Cardiac muscle cell (in vitro differentiated cells and primary cell): ENCODE measurements around the gene IGHMBP2. TPM values are rescaled to one million over a fixed set of nuclear protein-coding genes. Genes with fewer than 3 reads are reported as not detected.

Experiments
- DNase-seq, 2 donors: peaks; one replicate each; pipeline versions ENCODE4 v3.0.0 to v3.0.0-alpha.2; 2010 to 2017; ENCODE audit warnings: low read depth in 1 of 2, low spot score in 1 of 2
- H3K27ac ChIP-seq: fragments of 200-600 bp; sonication (generic); 2 replicates; pipeline ENCODE4 v1.5.1; 2016
- H3K27me3 ChIP-seq: fragments of 200-600 bp; sonication (generic); 2 replicates; pipeline ENCODE4 v1.6.0; 2016; ENCODE audit warnings: control low read depth
- H3K36me3 ChIP-seq: fragments of 200-600 bp; sonication (generic); 2 replicates; pipeline ENCODE4 v1.5.1; 2016; ENCODE audit warnings: control low read depth
- H3K4me1 ChIP-seq: fragments of 200-600 bp; sonication (generic); 2 replicates; pipeline ENCODE4 v1.8.1; 2017; ENCODE audit warnings: low read depth, mild to moderate bottlenecking, mixed run types
- H3K4me3 ChIP-seq: fragments of 200-600 bp; sonication (generic); 2 replicates; pipeline ENCODE4 v1.5.1; 2016; ENCODE audit warnings: mild to moderate bottlenecking
- H3K9me3 ChIP-seq: fragments of 200-600 bp; sonication (generic); 2 replicates; pipeline ENCODE4 v1.5.1; 2017; ENCODE audit warnings: low read depth, mild to moderate bottlenecking, control low read depth
- polyA plus RNA-seq: library from polyadenylated mRNA; unstranded; fragments of >200 nt; fragmentation: Nextera tagmentation; extraction: Ambion mirVana; gene quantifications from 2 replicates; pipeline ENCODE4 v1.2.1, GENCODE V29; 2016
- total RNA-seq: library from RNA; depleted of rRNA; stranded (reverse); fragments of >200 nt; gene quantifications from 2 replicates; pipeline ENCODE4 v1.2.3, GENCODE V29; 2016
- TF ChIP-seq, protein P1 (sequence below): IDR thresholded peaks from 2 replicates; pipeline ENCODE4 v1.5.1; 2012; ENCODE audit warnings: low read depth, mild to moderate bottlenecking, low read length

IGHMBP2 gene
- total and polyA plus RNA-seq, 2 experiments from 2014 or later, result 20.9 to 21.7 TPM

DNA sequence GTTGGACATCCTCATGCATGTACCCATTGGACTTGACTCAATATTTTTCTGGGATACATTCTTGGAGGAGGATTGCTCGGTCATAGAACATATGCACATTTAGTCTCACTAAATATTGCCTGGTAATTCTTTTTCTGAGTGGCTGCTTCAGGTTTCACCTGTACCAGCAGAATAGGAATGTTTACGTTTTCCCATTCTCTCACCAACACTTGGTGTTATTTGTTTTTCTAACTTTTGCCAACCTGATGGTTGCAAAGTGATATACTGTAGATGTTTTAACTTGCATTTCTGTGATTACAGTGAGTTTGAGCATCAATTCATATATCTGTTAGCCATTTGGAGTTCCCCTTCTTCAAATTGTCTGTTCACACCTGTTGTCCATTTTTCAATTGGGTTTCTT is 78.4 kb downstream of the IGHMBP2 start:
- H3K4me1 ChIP-seq, result no peaks in the 10 kb centered on the region
- TF ChIP-seq, protein P1, sequence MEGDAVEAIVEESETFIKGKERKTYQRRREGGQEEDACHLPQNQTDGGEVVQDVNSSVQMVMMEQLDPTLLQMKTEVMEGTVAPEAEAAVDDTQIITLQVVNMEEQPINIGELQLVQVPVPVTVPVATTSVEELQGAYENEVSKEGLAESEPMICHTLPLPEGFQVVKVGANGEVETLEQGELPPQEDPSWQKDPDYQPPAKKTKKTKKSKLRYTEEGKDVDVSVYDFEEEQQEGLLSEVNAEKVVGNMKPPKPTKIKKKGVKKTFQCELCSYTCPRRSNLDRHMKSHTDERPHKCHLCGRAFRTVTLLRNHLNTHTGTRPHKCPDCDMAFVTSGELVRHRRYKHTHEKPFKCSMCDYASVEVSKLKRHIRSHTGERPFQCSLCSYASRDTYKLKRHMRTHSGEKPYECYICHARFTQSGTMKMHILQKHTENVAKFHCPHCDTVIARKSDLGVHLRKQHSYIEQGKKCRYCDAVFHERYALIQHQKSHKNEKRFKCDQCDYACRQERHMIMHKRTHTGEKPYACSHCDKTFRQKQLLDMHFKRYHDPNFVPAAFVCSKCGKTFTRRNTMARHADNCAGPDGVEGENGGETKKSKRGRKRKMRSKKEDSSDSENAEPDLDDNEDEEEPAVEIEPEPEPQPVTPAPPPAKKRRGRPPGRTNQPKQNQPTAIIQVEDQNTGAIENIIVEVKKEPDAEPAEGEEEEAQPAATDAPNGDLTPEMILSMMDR, result no peak
- H3K36me3 ChIP-seq, result no peaks in the 10 kb centered on the region
- H3K4me3 ChIP-seq, result no peak overlapping the region
- no peaks in the 10 kb centered on the region for H3K9me3 ChIP-seq
- DNase-seq, result no peak
- H3K27me3 ChIP-seq, result no peaks in the 10 kb centered on the region
- no peak overlapping the region for H3K27ac ChIP-seq

DNA sequence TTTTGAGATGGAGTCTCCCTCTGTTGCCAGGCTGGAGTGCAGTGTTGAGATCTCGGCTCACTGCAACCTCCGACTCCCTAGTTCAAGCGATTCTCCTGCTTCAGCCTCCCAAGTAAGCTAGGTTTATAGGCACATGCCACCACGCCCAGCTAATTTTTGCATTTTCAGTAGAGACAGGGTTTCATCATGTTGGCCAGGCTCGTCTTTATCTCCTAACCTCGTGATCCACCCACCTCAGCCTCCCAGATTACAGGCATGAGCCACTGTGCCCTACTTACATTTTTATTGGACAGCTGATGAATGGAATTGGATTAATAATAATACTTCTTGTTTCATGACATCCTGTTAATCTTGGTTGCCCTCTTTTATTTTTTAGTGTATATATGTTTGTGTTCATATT is 80.1 kb downstream of the IGHMBP2 start:
- no peaks in the 10 kb centered on the region for H3K4me1 ChIP-seq
- TF ChIP-seq, protein P1, result no peak
- no peak overlapping the region for H3K27ac ChIP-seq
- H3K27me3 ChIP-seq, result no peaks in the 10 kb centered on the region
- H3K4me3 ChIP-seq, result no peak overlapping the region
- no peak for DNase-seq
- H3K36me3 ChIP-seq, result no peaks in the 10 kb centered on the region
- no peaks in the 10 kb centered on the region for H3K9me3 ChIP-seq

DNA sequence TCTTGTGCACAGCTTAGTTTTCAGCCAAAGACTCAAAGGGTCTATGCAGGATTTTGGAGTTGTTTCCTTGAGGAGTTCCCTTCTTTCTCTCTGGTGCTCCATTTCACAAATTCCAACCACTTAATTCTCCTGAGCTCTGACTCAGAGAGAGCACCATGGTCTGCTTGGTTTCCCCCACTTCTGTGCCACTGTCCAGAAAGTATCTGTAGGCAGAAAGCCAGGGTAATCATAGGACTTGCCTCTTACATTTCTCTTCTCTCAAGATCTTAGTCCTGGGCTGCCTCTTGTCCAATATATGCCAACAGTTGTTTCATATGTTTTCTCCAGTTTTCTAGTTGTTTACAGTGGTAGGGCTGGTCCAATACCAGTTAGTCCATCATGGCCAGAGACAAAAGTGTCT is 83.5 kb downstream of the IGHMBP2 start:
- no peak for DNase-seq
- H3K4me3 ChIP-seq, result no peak overlapping the region
- H3K9me3 ChIP-seq, result no peaks in the 10 kb centered on the region
- H3K27me3 ChIP-seq, result no peaks in the 10 kb centered on the region
- H3K4me1 ChIP-seq, result no peaks in the 10 kb centered on the region
- H3K27ac ChIP-seq, result no peak overlapping the region
- no peaks in the 10 kb centered on the region for H3K36me3 ChIP-seq
- TF ChIP-seq, protein P1, result no peak

DNA sequence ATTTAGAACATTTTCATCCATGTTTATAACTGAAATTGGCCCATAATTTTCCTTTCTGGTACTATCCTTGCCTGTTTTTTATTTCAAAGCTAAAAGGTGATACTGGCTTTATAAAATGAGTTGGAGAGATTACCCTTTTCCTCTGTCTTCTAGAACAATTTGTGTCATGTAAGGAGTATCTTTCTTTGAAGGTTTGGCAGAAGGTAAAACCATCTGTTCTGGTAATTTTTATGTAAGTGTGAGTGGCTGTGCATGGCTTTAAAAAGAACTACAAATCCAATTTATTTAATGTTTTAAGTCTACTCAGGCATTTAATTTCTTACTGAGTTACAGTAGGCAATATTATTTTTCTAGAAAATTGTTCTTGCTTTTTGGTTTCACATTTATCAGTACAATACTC is 84.8 kb downstream of the IGHMBP2 start:
- TF ChIP-seq, protein P1, result no peak
- no peak overlapping the region for H3K4me3 ChIP-seq
- no peak overlapping the region for H3K27ac ChIP-seq
- H3K4me1 ChIP-seq, result no peaks in the 10 kb centered on the region
- no peaks in the 10 kb centered on the region for H3K9me3 ChIP-seq
- no peaks in the 10 kb centered on the region for H3K27me3 ChIP-seq
- no peak for DNase-seq
- no peaks in the 10 kb centered on the region for H3K36me3 ChIP-seq

Other genes with a start within 250 kb of the IGHMBP2 start
- gene GAL, start 219.3 kb upstream of the IGHMBP2 start, total RNA-seq, result 0.60 and 0.83 TPM in 2 replicates
- gene GAL, start 219.3 kb upstream of the IGHMBP2 start, polyA plus RNA-seq, result 1.4 and 5.9 TPM in 2 replicates
- gene TESMIN, start 152.4 kb upstream of the IGHMBP2 start, total RNA-seq, result 6.9 and 23.5 TPM in 2 replicates
- 4.6 and 17.1 TPM in 2 replicates for gene TESMIN, start 152.4 kb upstream of the IGHMBP2 start, polyA plus RNA-seq
- 7.4 and 10.9 TPM in 2 replicates for gene CPT1A, start 62.0 kb upstream of the IGHMBP2 start, total RNA-seq
- gene CPT1A, start 62.0 kb upstream of the IGHMBP2 start, polyA plus RNA-seq, result 1.7 and 2.1 TPM in 2 replicates
- 75.9 and 97.5 TPM in 2 replicates for gene MRPL21, start 59 bp upstream of the IGHMBP2 start, total RNA-seq
- gene MRPL21, start 59 bp upstream of the IGHMBP2 start, polyA plus RNA-seq, result 194 and 220 TPM in 2 replicates
- not detected in 2 replicates for gene MRGPRD, start 77.1 kb downstream of the IGHMBP2 start, total RNA-seq
- not detected in 2 replicates for gene MRGPRD, start 77.1 kb downstream of the IGHMBP2 start, polyA plus RNA-seq
- 11.2 and 13.8 TPM in 2 replicates for gene MRGPRF, start 109.4 kb downstream of the IGHMBP2 start, total RNA-seq
- 9.3 and 9.7 TPM in 2 replicates for gene MRGPRF, start 109.4 kb downstream of the IGHMBP2 start, polyA plus RNA-seq
- gene TPCN2, start 145.0 kb downstream of the IGHMBP2 start, total RNA-seq, result 25.5 and 39.4 TPM in 2 replicates
- gene TPCN2, start 145.0 kb downstream of the IGHMBP2 start, polyA plus RNA-seq, result 42.2 and 50.1 TPM in 2 replicates